ENCODE results near the gene GJC2.

Gene GJC2

GRCh38 chr1:228142701-228143136 is 7.0 kb upstream of the GJC2 start:
- Histone ChIP-seq H3K4me3 (replicated peaks; ENCODE audit: insufficient read depth, low read length) (no peak overlapping the region), H3K27me3 (ENCODE audit: insufficient read depth, poor library complexity, severe bottlenecking) (no peaks in the 10 kb centered on the region), H3K27ac (replicated peaks) (no peak overlapping the region)
- TF ChIP-seq REST (IDR thresholded peaks at IDR 0.05; ENCODE audit: insufficient replicate concordance, low read depth) (no peak), CTCF (IDR thresholded peaks at IDR 0.05; ENCODE audit: insufficient read depth, low read length) (no peak), SPI1 (IDR thresholded peaks at IDR 0.05; ENCODE audit: borderline replicate concordance, low read depth) (no peak), GABPA (IDR thresholded peaks at IDR 0.05; ENCODE audit: low read depth) (no peak), POLR2AphosphoS5 (IDR thresholded peaks at IDR 0.05; ENCODE audit: low read depth) (no peak)
- DNase-seq (ENCODE audit: low read depth in 1 of 2, low spot score in 1 of 2): no peak

GRCh38 chr1:228143480-228144192 is 6.1 kb upstream of the GJC2 start:
- TF ChIP-seq CTCF (IDR thresholded peaks at IDR 0.05; ENCODE audit: insufficient read depth, low read length) (no peak), POLR2AphosphoS5 (IDR thresholded peaks at IDR 0.05; ENCODE audit: low read depth) (no peak), REST (IDR thresholded peaks at IDR 0.05; ENCODE audit: insufficient replicate concordance, low read depth) (no peak), GABPA (IDR thresholded peaks at IDR 0.05; ENCODE audit: low read depth) (no peak), SPI1 (IDR thresholded peaks at IDR 0.05; ENCODE audit: borderline replicate concordance, low read depth) (no peak)
- H3K27me3 ChIP-seq (ENCODE audit: insufficient read depth, poor library complexity, severe bottlenecking): no peaks in the 10 kb centered on the region
- H3K4me3 ChIP-seq (replicated peaks; ENCODE audit: insufficient read depth, low read length): no peak overlapping the region
- no peak for DNase-seq (ENCODE audit: low read depth in 1 of 2, low spot score in 1 of 2)
- no peak overlapping the region for H3K27ac ChIP-seq (replicated peaks)

- no peak overlapping the region for H3K27ac ChIP-seq (replicated peaks)
- no peak overlapping the region for H3K4me3 ChIP-seq (replicated peaks; ENCODE audit: insufficient read depth, low read length)
- TF ChIP-seq POLR2AphosphoS5 (IDR thresholded peaks at IDR 0.05; ENCODE audit: low read depth) (no peak), CTCF (IDR thresholded peaks at IDR 0.05; ENCODE audit: insufficient read depth, low read length) (no peak), REST (IDR thresholded peaks at IDR 0.05; ENCODE audit: insufficient replicate concordance, low read depth) (no peak), GABPA (IDR thresholded peaks at IDR 0.05; ENCODE audit: low read depth) (no peak), SPI1 (IDR thresholded peaks at IDR 0.05; ENCODE audit: borderline replicate concordance, low read depth) (no peak)
- DNase-seq (ENCODE audit: low read depth in 1 of 2, low spot score in 1 of 2): no peak
- no peaks in the 10 kb centered on the region for H3K27me3 ChIP-seq (ENCODE audit: insufficient read depth, poor library complexity, severe bottlenecking)
These were observed 5.3 kb upstream of the GJC2 start for GRCh38 chr1:228144193-228144992.

Measured in HL-60 (cell line).